Suprapubic skin (tissue), 3 donors: ENCODE results near the gene COMMD6.

ENCODE experiments used
- EP300 ChIP-seq: sonication (generic); formaldehyde crosslinking; IDR thresholded peaks from one replicate; pipeline ENCODE4 v1.6.1; 2017; ENCODE audit warnings: antibody characterized with exemption
- POLR2A ChIP-seq, 2 donors: fragments of 450-650 bp; IDR thresholded peaks; one replicate each; pipeline ENCODE4 v1.6.1; 2017; ENCODE audit warnings: antibody characterized with exemption in 2 of 2, mild to moderate bottlenecking in 2 of 2, moderate library complexity in 2 of 2
- TF ChIP-seq, protein P1 (sequence below), 2 donors: fragments of 200-600 bp in 1 of 2; fragments of 450-650 bp in 1 of 2; sonication (generic) in 1 of 2; IDR thresholded peaks; one replicate each; pipeline ENCODE4 v1.5.1; 2016 to 2019; ENCODE audit warnings: antibody characterized with exemption in 2 of 2, mild to moderate bottlenecking in 1 of 2, moderate library complexity in 1 of 2

DNA sequence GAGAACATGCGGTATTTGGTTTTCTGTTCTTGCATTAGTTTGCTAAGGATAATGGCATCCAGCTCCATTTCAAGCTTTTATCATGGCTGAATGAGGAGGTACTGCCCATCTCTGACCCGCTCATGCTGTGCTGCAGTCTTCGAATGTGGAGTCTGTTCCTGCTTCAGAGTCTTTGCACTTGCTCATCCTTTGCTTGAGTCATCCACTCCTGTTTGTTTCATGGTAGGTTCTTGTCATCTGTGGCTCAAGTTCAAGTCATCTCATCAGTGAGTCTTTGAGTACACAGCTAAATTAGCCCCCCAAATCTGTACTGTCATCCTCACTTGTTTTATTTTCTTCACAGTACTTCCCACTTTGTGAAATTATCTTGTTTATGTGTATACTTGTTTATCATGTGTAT is 17.3 kb upstream of the COMMD6 start:
- no peak for TF ChIP-seq EP300
- TF ChIP-seq, protein P1, sequence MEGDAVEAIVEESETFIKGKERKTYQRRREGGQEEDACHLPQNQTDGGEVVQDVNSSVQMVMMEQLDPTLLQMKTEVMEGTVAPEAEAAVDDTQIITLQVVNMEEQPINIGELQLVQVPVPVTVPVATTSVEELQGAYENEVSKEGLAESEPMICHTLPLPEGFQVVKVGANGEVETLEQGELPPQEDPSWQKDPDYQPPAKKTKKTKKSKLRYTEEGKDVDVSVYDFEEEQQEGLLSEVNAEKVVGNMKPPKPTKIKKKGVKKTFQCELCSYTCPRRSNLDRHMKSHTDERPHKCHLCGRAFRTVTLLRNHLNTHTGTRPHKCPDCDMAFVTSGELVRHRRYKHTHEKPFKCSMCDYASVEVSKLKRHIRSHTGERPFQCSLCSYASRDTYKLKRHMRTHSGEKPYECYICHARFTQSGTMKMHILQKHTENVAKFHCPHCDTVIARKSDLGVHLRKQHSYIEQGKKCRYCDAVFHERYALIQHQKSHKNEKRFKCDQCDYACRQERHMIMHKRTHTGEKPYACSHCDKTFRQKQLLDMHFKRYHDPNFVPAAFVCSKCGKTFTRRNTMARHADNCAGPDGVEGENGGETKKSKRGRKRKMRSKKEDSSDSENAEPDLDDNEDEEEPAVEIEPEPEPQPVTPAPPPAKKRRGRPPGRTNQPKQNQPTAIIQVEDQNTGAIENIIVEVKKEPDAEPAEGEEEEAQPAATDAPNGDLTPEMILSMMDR (IDR thresholded peaks at IDR 0.05): no peak
- no peak for TF ChIP-seq POLR2A (IDR thresholded peaks at IDR 0.05)
